Stimulated activated naive B cell treated with anti-CD40 and anti-IgM and Interleukin-4, amounts not matched to agents 10 μg/mL and 1 μg/mL and 100 μg/mL, for 72 hours (primary cell): ENCODE measurements around the gene CTBP2.

ENCODE experiments used
- ATAC-seq, 2 donors: fragments of 150-1000 bp; cut with Tn5 transposase; replicated peaks; 2 replicates each; pipeline ENCODE4 v1.10.0; 2021; ENCODE audit warnings: moderate library complexity in 1 of 2
- DNase-seq: peaks from one replicate; pipeline ENCODE4 v3.0.0; 2021
- H3K27ac Mint-ChIP-seq: one replicate; pipeline ENCODE4 v1.8.0; 2022; ENCODE audit warnings: mild to moderate bottlenecking, mixed read lengths
- H3K27me3 Mint-ChIP-seq, 2 donors: one replicate each; pipeline ENCODE4 v1.8.0; 2022; ENCODE audit warnings: mixed read lengths in 2 of 2
- H3K36me3 Mint-ChIP-seq, 2 donors: one replicate each; pipeline ENCODE4 v1.8.0; 2022; ENCODE audit warnings: mixed read lengths in 2 of 2, mild to moderate bottlenecking in 1 of 2
- H3K4me1 Mint-ChIP-seq, 2 donors: one replicate each; pipeline ENCODE4 v1.8.0; 2022; ENCODE audit warnings: mixed read lengths in 2 of 2, mild to moderate bottlenecking in 1 of 2
- H3K4me3 Mint-ChIP-seq, 2 donors: one replicate each; pipeline ENCODE4 v1.8.0; 2022; ENCODE audit warnings: mild to moderate bottlenecking in 2 of 2, mixed read lengths in 2 of 2, moderate library complexity in 1 of 2
- H3K9me3 Mint-ChIP-seq, 2 donors: one replicate each; pipeline ENCODE4 v1.8.0; 2022; ENCODE audit warnings: mixed read lengths in 2 of 2, mild to moderate bottlenecking in 1 of 2

The CTBP2 gene

GRCh38 chr10:125016123-125016522 is 144.2 kb downstream of the CTBP2 start:
- Mint-ChIP-seq H3K9me3 (peaks cover 4 to 6% of the 10 kb centered on the region in 2 donors), H3K27me3 (peaks cover 0 to 15% of the 10 kb centered on the region in 2 donors), H3K4me3 (no peak overlapping the region), H3K36me3 (peaks cover 0 to 4% of the 10 kb centered on the region in 2 donors), H3K27ac (no peak overlapping the region), H3K4me1 (peaks cover 6 to 7% of the 10 kb centered on the region in 2 donors)
- DNase-seq (no peak), ATAC-seq (no peak)

GRCh38 chr10:125015356-125015944 is 144.9 kb downstream of the CTBP2 start:
- no peak for DNase-seq
- peaks cover 6 to 7% of the 10 kb centered on the region in 2 donors for H3K4me1 Mint-ChIP-seq

GRCh38 chr10:125014836-125015355 is 145.5 kb downstream of the CTBP2 start:
- Mint-ChIP-seq H3K4me3 (no peak overlapping the region), H3K4me1 (peaks cover 6 to 7% of the 10 kb centered on the region in 2 donors), H3K27me3 (peaks cover 0 to 15% of the 10 kb centered on the region in 2 donors), H3K36me3 (peaks cover 0 to 4% of the 10 kb centered on the region in 2 donors), H3K27ac (no peak overlapping the region), H3K9me3 (peaks cover 4 to 6% of the 10 kb centered on the region in 2 donors)
- ATAC-seq, result no peak
- DNase-seq, result no peak

More at GRCh38 chr10:125015356-125015944, 144.9 kb downstream of the CTBP2 start:
- H3K27me3 Mint-ChIP-seq, result peaks cover 0 to 15% of the 10 kb centered on the region in 2 donors
- H3K9me3 Mint-ChIP-seq, result peaks cover 4 to 6% of the 10 kb centered on the region in 2 donors
- H3K36me3 Mint-ChIP-seq, result peaks cover 0 to 4% of the 10 kb centered on the region in 2 donors
- ATAC-seq, result no peak
- no peak overlapping the region for H3K27ac Mint-ChIP-seq
- H3K4me3 Mint-ChIP-seq, result no peak overlapping the region

GRCh38 chr10:125014086-125014830 is 146.1 kb downstream of the CTBP2 start:
- DNase-seq (no peak), ATAC-seq (no peak)
- peaks cover 0 to 15% of the 10 kb centered on the region in 2 donors for H3K27me3 Mint-ChIP-seq
- peaks cover 4 to 7% of the 10 kb centered on the region in 2 donors for H3K4me1 Mint-ChIP-seq
- peaks cover 0 to under 1% of the 10 kb centered on the region in 2 donors for H3K9me3 Mint-ChIP-seq
- H3K36me3 Mint-ChIP-seq, result no peaks in the 10 kb centered on the region
- no peak overlapping the region for H3K4me3 Mint-ChIP-seq
- H3K27ac Mint-ChIP-seq, result no peak overlapping the region

GRCh38 chr10:125013529-125013872 is 146.9 kb downstream of the CTBP2 start:
- H3K36me3 Mint-ChIP-seq, result no peaks in the 10 kb centered on the region
- peaks cover 0 to 12% of the 10 kb centered on the region in 2 donors for H3K27me3 Mint-ChIP-seq
- H3K4me3 Mint-ChIP-seq, result no peak overlapping the region
- no peak overlapping the region for H3K27ac Mint-ChIP-seq
- ATAC-seq (no peak), DNase-seq (no peak)
- H3K9me3 Mint-ChIP-seq, result no peaks in the 10 kb centered on the region
- peaks cover 2 to 3% of the 10 kb centered on the region in 2 donors for H3K4me1 Mint-ChIP-seq

GRCh38 chr10:125012851-125013528 is 147.4 kb downstream of the CTBP2 start:
- peaks cover 0 to 9% of the 10 kb centered on the region in 2 donors for H3K27me3 Mint-ChIP-seq
- no peak overlapping the region for H3K27ac Mint-ChIP-seq
- H3K4me3 Mint-ChIP-seq, result no peak overlapping the region
- no peaks in the 10 kb centered on the region for H3K9me3 Mint-ChIP-seq
- no peaks in the 10 kb centered on the region for H3K36me3 Mint-ChIP-seq
- no peak for ATAC-seq
- no peak for DNase-seq
- no peaks in the 10 kb centered on the region for H3K4me1 Mint-ChIP-seq

GRCh38 chr10:125011926-125012705 is 148.2 kb downstream of the CTBP2 start:
- Mint-ChIP-seq H3K9me3 (no peaks in the 10 kb centered on the region), H3K27me3 (peaks cover 0 to 9% of the 10 kb centered on the region in 2 donors), H3K4me3 (no peak overlapping the region), H3K4me1 (no peaks in the 10 kb centered on the region), H3K27ac (no peak overlapping the region), H3K36me3 (no peaks in the 10 kb centered on the region)
- no peak for DNase-seq
- ATAC-seq, result no peak

- Mint-ChIP-seq H3K27me3 (peaks cover 0 to 9% of the 10 kb centered on the region in 2 donors), H3K27ac (no peak overlapping the region), H3K9me3 (no peaks in the 10 kb centered on the region), H3K4me3 (no peak overlapping the region), H3K4me1 (no peaks in the 10 kb centered on the region), H3K36me3 (no peaks in the 10 kb centered on the region)
- ATAC-seq (no peak), DNase-seq (no peak)
Observed at GRCh38 chr10:125011171-125011925, 149.0 kb downstream of the CTBP2 start.

- peaks cover 0 to 5% of the 10 kb centered on the region in 2 donors for H3K27me3 Mint-ChIP-seq
- no peaks in the 10 kb centered on the region for H3K4me1 Mint-ChIP-seq
- no peaks in the 10 kb centered on the region for H3K36me3 Mint-ChIP-seq
- DNase-seq (no peak), ATAC-seq (no peak)
- H3K4me3 Mint-ChIP-seq, result no peak overlapping the region
- H3K27ac Mint-ChIP-seq, result no peak overlapping the region
- H3K9me3 Mint-ChIP-seq, result no peaks in the 10 kb centered on the region
Observed at GRCh38 chr10:125010362-125010761, 150.0 kb downstream of the CTBP2 start.

- Mint-ChIP-seq H3K36me3 (no peaks in the 10 kb centered on the region), H3K4me3 (no peak overlapping the region), H3K27me3 (peaks cover 0 to 5% of the 10 kb centered on the region in 2 donors), H3K4me1 (no peaks in the 10 kb centered on the region), H3K27ac (no peak overlapping the region), H3K9me3 (no peaks in the 10 kb centered on the region)
- DNase-seq (no peak), ATAC-seq (no peak)
Observed at GRCh38 chr10:125009661-125010161, 150.7 kb downstream of the CTBP2 start.

- Mint-ChIP-seq H3K27ac (no peak overlapping the region), H3K27me3 (peaks cover 0 to 2% of the 10 kb centered on the region in 2 donors)
Observed at GRCh38 chr10:125008689-125009638, 151.4 kb downstream of the CTBP2 start.

GRCh38 chr10:125007436-125007835 is 152.9 kb downstream of the CTBP2 start:
- no peak for ATAC-seq
- Mint-ChIP-seq H3K4me3 (no peak overlapping the region), H3K27ac (no peak overlapping the region), H3K4me1 (no peaks in the 10 kb centered on the region), H3K36me3 (no peaks in the 10 kb centered on the region), H3K27me3 (no peaks in the 10 kb centered on the region), H3K9me3 (no peaks in the 10 kb centered on the region)
- DNase-seq, result no peak

More at GRCh38 chr10:125008689-125009638, 151.4 kb downstream of the CTBP2 start:
- H3K4me3 Mint-ChIP-seq, result no peak overlapping the region
- no peaks in the 10 kb centered on the region for H3K4me1 Mint-ChIP-seq
- H3K9me3 Mint-ChIP-seq, result no peaks in the 10 kb centered on the region
- no peak for DNase-seq
- no peaks in the 10 kb centered on the region for H3K36me3 Mint-ChIP-seq
- ATAC-seq, result no peak
